Activated CD8-positive, alpha-beta T cell treated with anti-CD3 and anti-CD28 coated beads for 36 hours (primary cell): ENCODE results near the gene GABBR2. TPM values are rescaled to one million over a fixed set of nuclear protein-coding genes. Genes with fewer than 3 reads are reported as not detected.

ENCODE experiments used
- ATAC-seq: fragments of 200-7000 bp; cut with Tn5 transposase; one replicate; pipeline ENCODE4 v1.10.0; 2021; ENCODE audit warnings: mild to moderate bottlenecking, moderate library complexity
- CTCF ChIA-PET: fragments of 350-600 bp; sonication (Branson Sonifier 250); formaldehyde crosslinking; loops from one replicate; lab custom pipeline; 2021; ENCODE audit warnings: antibody characterized with exemption; lab: Charles Lee
- POLR2A ChIA-PET: fragments of 350-600 bp; sonication (Branson Sonifier 250); formaldehyde crosslinking; loops from one replicate; lab custom pipeline; 2021; ENCODE audit warnings: antibody characterized with exemption; lab: Charles Lee
- DNase-seq: peaks from one replicate; pipeline ENCODE4 v3.0.0-alpha.2; 2020
- H3K27ac Mint-ChIP-seq: one replicate; pipeline ENCODE4 v1.8.0; 2021; ENCODE audit warnings: mild to moderate bottlenecking, mixed read lengths
- H3K27me3 Mint-ChIP-seq: one replicate; pipeline ENCODE4 v1.8.0; 2021; ENCODE audit warnings: mixed read lengths
- H3K36me3 Mint-ChIP-seq: one replicate; pipeline ENCODE4 v1.8.0; 2021; ENCODE audit warnings: low read depth, mixed read lengths
- H3K4me1 Mint-ChIP-seq: one replicate; pipeline ENCODE4 v1.8.0; 2021; ENCODE audit warnings: low read depth, mixed read lengths
- H3K4me3 Mint-ChIP-seq: one replicate; pipeline ENCODE4 v1.8.0; 2021; ENCODE audit warnings: mild to moderate bottlenecking, moderate library complexity, mixed read lengths
- H3K9me3 Mint-ChIP-seq: one replicate; pipeline ENCODE4 v1.8.0; 2021; ENCODE audit warnings: mixed read lengths
- intact Hi-C: fragments of 100-400 bp; cut with micrococcal nuclease; formaldehyde crosslinking; loops from one replicate; pipeline ENCODE4 v1.10.0; 2022
- total RNA-seq, 2 experiments: library from RNA; stranded (reverse); gene quantifications; one replicate each; pipeline ENCODE4 v1.2.3, GENCODE V29; 2021
- TF ChIP-seq, protein P1 (sequence below): fragments of 200-600 bp; IDR thresholded peaks from one replicate; pipeline ENCODE4 v1.8.0; 2022; ENCODE audit warnings: antibody characterized with exemption, mild to moderate bottlenecking

Gene GABBR2
- total RNA-seq, 2 experiments from 2014 or later: not detected

DNA sequence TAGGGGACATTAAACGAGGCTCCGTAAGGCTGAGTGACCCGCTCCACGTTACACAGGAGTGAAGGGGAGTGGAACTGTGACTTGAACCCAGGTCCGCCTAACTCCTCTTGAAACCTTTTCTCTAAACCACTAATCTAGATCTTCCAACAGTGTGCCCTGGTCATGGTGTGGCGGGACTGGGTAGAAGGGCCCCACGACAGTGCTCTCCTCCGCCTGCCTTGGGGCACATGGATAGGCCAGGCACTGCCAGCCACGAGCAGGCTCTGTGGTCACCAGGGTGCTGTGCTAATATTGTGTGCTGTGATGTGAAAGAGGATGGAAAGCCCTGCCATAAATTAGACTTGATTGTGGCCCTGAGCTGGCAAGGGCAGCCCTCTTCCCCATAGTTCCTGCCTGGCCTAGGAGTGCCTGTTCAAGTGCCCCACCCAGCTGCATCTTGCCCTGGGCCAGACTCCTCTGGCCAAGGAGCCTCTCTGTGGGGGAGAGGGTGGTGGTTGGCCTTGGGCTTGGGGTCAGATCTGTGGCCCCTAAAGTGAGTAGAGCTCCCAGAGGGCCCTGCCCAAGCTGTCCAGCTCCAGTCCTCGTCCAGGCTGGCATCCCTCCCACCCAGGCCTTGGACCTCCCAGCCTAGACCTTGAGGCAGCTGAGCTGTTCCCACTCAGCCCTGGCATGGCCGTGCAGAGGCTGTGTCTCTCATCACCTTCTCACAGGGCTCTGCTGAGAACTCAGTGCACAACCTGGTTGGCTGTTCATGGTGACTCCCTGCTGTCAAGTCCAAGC is 385.5 kb downstream of the GABBR2 start:
- ChIA-PET CTCF (interaction anchor here (1.3 to 1.4 kb wide), 2 partner anchors 8 to 453 kb away, joined by 5 to 6 read pairs; no protein-coding TSS in a partner anchor), POLR2A (no interaction called here)
- no peaks in the 10 kb centered on the region for H3K36me3 Mint-ChIP-seq

DNA sequence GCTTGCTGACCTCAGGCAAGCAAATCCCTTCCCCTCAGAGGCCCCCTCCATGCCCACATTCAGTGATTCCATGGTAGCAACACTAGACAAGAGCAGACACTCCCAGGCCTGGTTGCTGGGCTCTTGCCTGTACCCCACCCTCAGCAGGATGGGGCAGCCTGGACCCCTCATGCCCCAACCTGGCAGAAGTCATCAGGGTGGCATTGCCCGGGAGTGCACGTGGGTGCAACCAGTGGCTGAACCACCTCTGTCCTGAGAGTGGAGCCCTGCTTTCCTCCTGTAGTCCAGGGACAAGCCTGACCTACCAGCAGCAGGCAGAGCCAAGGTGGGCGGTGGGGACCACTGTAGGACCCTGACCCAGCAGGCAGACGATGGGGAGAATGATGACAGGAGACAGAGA is 387.5 kb downstream of the GABBR2 start:
- ATAC-seq (no peak), DNase-seq (no peak)
- peaks cover 2% of the 10 kb centered on the region for H3K4me1 Mint-ChIP-seq
- ChIA-PET CTCF (no interaction called here), POLR2A (no interaction called here)
- no peaks in the 10 kb centered on the region for H3K27me3 Mint-ChIP-seq
- H3K36me3 Mint-ChIP-seq: no peaks in the 10 kb centered on the region
- H3K4me3 Mint-ChIP-seq: no peak overlapping the region
- H3K27ac Mint-ChIP-seq: no peak overlapping the region
- TF ChIP-seq, protein P1, sequence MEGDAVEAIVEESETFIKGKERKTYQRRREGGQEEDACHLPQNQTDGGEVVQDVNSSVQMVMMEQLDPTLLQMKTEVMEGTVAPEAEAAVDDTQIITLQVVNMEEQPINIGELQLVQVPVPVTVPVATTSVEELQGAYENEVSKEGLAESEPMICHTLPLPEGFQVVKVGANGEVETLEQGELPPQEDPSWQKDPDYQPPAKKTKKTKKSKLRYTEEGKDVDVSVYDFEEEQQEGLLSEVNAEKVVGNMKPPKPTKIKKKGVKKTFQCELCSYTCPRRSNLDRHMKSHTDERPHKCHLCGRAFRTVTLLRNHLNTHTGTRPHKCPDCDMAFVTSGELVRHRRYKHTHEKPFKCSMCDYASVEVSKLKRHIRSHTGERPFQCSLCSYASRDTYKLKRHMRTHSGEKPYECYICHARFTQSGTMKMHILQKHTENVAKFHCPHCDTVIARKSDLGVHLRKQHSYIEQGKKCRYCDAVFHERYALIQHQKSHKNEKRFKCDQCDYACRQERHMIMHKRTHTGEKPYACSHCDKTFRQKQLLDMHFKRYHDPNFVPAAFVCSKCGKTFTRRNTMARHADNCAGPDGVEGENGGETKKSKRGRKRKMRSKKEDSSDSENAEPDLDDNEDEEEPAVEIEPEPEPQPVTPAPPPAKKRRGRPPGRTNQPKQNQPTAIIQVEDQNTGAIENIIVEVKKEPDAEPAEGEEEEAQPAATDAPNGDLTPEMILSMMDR: no peak
- intact Hi-C loops: no loop called here
- no peaks in the 10 kb centered on the region for H3K9me3 Mint-ChIP-seq

More for the DNA sequence above, 385.5 kb downstream of the GABBR2 start:
- TF ChIP-seq, protein P1: no peak
- no peaks in the 10 kb centered on the region for H3K9me3 Mint-ChIP-seq
- H3K27ac Mint-ChIP-seq: no peak overlapping the region
- no peak overlapping the region for H3K4me3 Mint-ChIP-seq
- no peaks in the 10 kb centered on the region for H3K27me3 Mint-ChIP-seq
- DNase-seq (no peak), ATAC-seq (no peak)
- intact Hi-C loops: no loop called here
- peaks cover 5% of the 10 kb centered on the region for H3K4me1 Mint-ChIP-seq

DNA sequence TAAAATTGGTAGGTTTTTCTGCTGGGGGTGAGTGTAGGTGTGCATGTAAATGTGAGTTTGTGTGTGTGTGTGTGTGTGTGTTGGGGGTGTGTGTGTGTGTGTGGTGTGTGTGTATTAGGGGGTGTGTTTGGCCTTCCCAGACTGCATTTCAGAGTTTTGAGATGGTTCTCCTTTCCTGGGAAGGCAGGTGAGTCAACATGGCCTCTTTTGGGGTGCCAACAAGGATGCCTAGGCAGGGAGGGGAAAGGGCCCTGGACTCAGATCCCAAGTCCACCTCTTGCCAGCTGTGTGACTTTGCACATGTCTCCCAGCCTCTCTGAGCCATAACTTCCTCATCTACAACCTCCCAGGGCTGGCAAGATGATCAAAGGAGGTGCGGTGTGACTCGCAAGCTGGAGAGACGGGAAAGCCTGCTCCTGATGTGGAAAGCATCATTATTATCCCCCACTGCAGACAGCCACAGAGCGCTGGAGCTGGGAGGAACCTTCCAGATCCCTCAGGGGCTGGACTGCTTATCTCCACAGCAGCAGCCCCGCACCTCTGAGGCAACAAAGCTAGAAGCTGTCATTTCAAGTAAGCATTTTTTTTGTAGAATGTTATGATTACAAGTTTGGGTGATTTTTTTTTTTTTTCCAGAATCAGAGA is 389.8 kb downstream of the GABBR2 start:
- TF ChIP-seq, protein P1: no peak
- Mint-ChIP-seq H3K4me1 (no peaks in the 10 kb centered on the region), H3K4me3 (no peak overlapping the region), H3K27ac (no peak overlapping the region), H3K36me3 (no peaks in the 10 kb centered on the region), H3K9me3 (no peaks in the 10 kb centered on the region), H3K27me3 (no peaks in the 10 kb centered on the region)
- ChIA-PET CTCF (interaction anchor here (6.0 kb wide), 1 partner anchor 456 kb away, joined by 41 read pairs; no protein-coding TSS in a partner anchor), POLR2A (no interaction called here)
- ATAC-seq (no peak), DNase-seq (no peak)
- intact Hi-C loops: loop anchor here (5.0 kb wide), 1 partner anchor 458 kb away; no protein-coding TSS in a partner anchor

DNA sequence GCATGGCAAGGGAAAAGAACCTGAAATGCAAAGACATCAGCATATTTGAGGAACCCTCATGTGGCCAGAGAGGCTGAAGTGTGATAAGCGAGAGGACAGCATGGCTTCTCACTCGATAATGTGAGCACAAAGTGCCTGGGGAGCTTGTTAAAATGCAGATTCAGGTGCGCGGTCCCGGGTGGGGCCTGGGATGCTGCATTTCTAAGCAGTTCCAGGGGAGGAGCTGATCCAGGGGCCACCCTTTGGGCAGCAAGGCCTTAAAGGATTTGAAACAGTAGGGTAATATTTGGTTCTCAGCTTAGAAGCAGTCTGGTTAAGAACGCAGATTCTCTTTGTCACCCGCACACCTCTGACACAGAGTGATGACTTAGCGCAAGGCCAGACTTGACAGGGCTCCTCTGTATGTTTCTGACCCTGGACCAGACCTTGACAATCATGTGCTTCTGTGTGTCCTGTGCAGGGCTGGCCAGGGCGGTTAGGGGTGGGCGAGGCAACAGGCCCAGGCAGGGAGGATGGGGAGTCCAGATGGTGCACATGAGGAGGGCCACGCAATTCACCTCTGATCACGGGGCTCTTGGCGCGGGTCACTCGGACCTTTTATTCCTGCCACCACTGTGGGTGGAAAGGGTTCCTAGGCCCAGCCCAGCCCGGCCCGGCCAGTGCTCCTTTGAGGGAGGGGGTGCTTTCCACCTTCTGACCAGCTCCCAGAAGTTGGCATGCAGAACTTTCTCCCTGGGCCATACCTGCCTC is 390.5 kb downstream of the GABBR2 start:
- POLR2A ChIA-PET: no interaction called here
- TF ChIP-seq, protein P1: no peak
- no peaks in the 10 kb centered on the region for H3K27me3 Mint-ChIP-seq

More for the DNA sequence above, 390.5 kb downstream of the GABBR2 start:
- DNase-seq (no peak), ATAC-seq (no peak)
- H3K9me3 Mint-ChIP-seq: no peaks in the 10 kb centered on the region
- no peaks in the 10 kb centered on the region for H3K36me3 Mint-ChIP-seq
- no peak overlapping the region for H3K4me3 Mint-ChIP-seq
- no peaks in the 10 kb centered on the region for H3K4me1 Mint-ChIP-seq
- CTCF ChIA-PET: interaction anchor here (6.0 kb wide), 1 partner anchor 457 kb away, joined by 41 read pairs; no protein-coding TSS in a partner anchor
- H3K27ac Mint-ChIP-seq: no peak overlapping the region
- intact Hi-C loops: loop anchor here (5.0 kb wide), 1 partner anchor 459 kb away; no protein-coding TSS in a partner anchor
